ENCODE results near the gene LARP4.
"Not testable (repeated sequence)": the region's sequence is repeated elsewhere in the genome, so short reads cannot be mapped to it uniquely, and the experiment has no call there.

LARP4 gene

GRCh38 chr12:50401500-50402081, 906 bp downstream of the LARP4 start:
- no peak for DNase-seq (ENCODE audit: low read depth in 3 of 3)

DNA sequence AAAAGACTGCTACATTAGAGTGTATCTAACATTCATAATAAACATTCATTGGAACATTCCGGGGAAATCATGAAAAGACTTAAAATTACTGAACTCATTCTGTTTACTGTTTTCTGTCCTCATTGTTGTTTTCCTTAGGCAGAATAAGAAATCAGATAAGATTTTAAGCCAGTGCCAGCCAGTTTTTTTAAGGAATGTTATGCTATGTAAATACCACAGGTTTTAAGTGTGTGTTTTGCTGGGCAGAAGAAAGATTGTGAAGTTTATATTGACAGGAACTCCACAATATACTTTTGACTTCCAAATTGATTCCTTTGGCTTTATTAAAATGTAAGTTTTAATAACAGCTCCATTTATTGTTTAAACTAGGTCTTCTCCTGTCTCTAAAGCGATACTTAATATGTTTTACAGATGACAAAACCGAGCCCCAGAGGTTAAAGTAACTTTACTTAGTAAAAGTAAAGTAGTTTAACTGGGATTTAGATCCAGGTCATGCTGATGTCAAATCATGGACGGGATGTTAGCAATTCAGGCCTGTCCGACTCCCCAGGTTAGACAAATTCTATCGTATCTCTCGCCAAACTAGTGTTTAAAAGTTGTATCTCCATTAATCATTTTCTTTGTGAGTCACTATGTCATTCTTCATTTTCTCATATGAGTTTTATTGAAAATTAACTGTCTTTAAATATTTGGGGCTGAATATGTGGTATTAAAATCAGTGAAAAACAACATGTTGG, 1.7 kb downstream of the LARP4 start:
- no peak for DNase-seq (ENCODE audit: low read depth in 3 of 3)

DNA sequence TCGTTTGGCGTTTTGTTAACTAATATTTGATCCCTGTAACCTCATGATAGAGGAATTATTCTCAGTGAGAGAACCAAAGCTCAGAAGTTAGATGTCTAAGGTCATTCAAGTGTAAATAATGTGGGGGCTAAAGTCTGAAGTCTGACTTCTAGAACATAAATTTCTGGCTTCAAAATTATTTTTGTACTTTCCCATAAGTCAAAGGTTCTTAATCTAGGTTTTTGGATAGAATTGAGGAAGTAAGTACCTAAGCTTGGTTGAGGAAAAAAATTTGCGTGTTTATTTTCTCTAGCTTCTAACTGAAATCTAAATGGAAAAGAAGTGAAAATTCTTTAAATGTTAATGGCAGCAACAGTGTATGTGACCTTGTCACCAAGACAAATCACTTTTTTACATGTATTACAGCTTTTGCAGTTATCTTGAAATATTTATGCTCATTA, 2.3 kb downstream of the LARP4 start:
- no peak for DNase-seq (ENCODE audit: low read depth in 3 of 3)

DNA sequence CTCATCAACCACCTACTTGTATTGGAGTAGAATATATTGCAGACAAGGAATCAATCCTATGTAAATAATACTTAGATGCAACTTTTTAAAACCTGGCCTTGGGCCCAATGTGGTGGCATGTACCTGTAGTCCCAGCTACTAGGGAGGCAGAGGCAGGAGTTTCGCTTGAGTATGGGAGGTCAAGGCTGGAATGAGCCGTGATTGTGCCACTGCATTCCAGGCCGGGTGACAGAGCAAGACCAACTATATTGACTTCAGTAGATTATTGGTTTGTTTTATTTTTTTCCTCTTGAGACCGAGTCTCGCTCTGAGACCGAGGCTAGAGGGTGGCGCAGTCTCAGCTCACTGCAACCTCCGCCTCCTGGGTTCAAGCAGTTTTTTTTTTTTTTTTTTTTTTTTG, 3.6 kb downstream of the LARP4 start:
- no peak for DNase-seq (ENCODE audit: low read depth in 3 of 3)

GRCh38 chr12:50411051-50411660, 10.5 kb downstream of the LARP4 start:
- DNase-seq (ENCODE audit: low read depth in 3 of 3), result no peak

GRCh38 chr12:50415899-50416479, 15.3 kb downstream of the LARP4 start:
- DNase-seq (ENCODE audit: low read depth in 3 of 3), result no peak

GRCh38 chr12:50419112-50419909, 18.6 kb downstream of the LARP4 start:
- DNase-seq (ENCODE audit: low read depth in 3 of 3), result no peak

GRCh38 chr12:50422855-50423254, 22.2 kb downstream of the LARP4 start:
- not testable (repeated sequence) for DNase-seq (ENCODE audit: low read depth in 3 of 3)

DNA sequence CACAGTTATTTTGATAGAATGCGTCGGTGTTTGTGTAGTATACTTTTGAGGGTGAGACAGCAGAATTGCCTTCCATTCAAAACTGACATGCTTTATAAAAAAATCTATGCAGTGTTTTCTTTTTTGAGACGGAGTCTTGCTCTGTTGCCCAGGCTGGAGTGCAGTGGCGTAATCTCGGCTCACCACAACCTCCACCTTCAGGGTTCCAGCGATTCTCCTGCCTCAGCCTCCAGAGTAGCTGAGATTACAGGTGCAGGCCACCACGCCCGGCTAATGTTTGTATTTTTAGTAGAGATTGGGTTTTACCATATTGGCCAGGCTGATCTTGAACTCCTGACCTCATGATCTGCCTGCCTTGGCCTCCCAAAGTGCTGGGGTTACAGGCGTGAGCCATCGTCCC, 22.7 kb downstream of the LARP4 start:
- not testable (repeated sequence) for DNase-seq (ENCODE audit: low read depth in 3 of 3)

DNA sequence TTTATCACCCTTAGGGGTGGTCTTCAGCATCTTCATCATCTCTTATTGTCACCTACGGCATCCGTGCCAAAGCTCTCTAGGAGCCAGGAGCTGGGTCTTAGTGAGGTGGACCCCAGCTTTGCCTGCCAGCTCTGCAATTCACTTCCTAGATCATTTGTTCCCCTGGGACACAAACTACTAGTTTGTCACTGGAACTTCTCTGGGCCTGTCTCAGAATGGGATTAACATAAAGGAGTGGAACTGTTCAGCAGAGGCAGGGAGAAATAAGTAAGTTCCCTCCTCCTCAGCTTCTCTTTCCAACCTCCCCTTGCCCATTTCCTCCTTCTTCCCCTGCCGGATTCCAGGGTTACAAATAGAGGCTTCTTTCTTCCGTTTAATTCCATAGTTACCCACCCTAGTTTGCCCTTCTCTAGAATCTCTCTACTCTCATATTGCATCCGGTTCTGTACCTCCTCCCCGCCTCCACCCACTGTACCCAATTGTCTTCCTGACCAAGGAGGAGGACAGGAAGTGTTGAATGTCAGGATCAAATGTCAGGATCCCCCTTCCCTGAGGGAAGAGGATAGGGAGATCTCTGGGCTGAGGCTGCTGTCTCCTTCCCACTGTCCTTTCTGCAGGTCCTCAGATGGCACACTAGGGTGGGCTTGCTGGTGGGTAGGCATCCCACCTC, 25.0 kb downstream of the LARP4 start:
- DNase-seq (ENCODE audit: low read depth in 3 of 3), result no peak

GRCh38 chr12:50431656-50432055, 31.0 kb downstream of the LARP4 start:
- not testable (repeated sequence) for DNase-seq (ENCODE audit: low read depth in 3 of 3)

GRCh38 chr12:50440288-50440687, 39.6 kb downstream of the LARP4 start:
- no peak for DNase-seq (ENCODE audit: low read depth in 3 of 3)

DNA sequence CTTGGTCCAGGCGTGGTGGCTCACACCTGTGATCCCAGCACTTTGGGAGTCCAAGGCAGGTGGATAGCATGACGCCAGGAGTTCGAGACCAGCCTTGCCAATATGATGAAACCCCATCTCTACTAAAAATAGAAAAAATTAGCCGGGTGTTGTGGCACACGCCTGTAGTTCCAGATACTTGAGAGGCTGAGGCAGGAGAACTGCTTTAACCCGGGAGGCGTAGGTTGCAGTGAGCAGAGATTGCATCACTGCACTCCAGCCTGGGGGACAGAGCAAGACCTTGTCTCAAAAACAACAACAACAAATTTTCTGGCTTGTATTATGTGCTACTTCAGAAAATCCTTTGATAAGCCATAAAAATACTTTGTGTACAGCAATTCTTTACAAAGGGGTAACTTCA, 41.1 kb downstream of the LARP4 start:
- no peak for DNase-seq (ENCODE audit: low read depth in 3 of 3)

- DNase-seq (ENCODE audit: low read depth in 3 of 3), result no peak
These were observed 41.7 kb downstream of the LARP4 start for GRCh38 chr12:50442178-50442908.

- DNase-seq (ENCODE audit: low read depth in 3 of 3), result not testable (repeated sequence)
These were observed 49.0 kb downstream of the LARP4 start for GRCh38 chr12:50449671-50450070.

GRCh38 chr12:50452795-50453194, 52.1 kb downstream of the LARP4 start:
- DNase-seq (ENCODE audit: low read depth in 3 of 3), result no peak

DNA sequence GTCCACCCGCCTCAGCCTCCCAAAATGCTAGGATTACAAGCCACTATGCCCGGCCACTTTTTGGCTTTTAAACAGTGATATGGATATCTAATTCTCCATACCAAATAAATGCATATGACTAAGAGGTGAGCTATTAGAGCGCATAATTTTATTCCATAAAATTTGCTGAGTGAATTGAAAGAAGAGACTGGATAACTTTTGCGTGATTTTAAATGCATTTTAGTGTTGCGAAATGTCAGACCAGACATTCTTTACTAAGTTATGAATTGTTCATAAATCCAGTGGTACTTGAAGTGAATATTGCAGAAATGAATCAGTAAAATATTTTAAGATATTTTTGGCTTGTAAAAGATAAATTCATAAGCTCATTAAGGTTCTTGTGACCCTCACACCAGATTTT, 53.2 kb downstream of the LARP4 start:
- DNase-seq (ENCODE audit: low read depth in 3 of 3), result no peak

GRCh38 chr12:50458606-50459005, 57.9 kb downstream of the LARP4 start:
- DNase-seq (ENCODE audit: low read depth in 3 of 3), result no peak

DNA sequence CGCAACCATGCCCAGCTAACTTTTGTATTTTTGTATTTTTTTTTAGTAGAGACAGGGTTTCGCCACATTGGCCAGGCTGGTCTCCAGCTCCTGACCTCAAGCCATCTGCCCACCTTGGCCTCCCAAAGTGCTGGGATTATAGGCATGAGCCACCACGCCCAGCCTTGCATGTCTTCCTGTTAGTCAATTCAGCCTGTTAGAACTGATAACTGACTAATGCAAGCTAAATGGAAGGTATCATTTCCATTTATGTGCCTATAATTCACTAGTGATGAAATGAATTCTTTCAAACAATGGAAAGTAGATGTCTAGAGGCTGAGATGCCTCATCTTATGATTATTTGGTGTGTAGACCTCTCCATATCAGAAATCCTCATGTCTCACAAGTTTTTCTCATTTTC, 66.8 kb downstream of the LARP4 start:
- no peak for DNase-seq (ENCODE audit: low read depth in 3 of 3)

DNA sequence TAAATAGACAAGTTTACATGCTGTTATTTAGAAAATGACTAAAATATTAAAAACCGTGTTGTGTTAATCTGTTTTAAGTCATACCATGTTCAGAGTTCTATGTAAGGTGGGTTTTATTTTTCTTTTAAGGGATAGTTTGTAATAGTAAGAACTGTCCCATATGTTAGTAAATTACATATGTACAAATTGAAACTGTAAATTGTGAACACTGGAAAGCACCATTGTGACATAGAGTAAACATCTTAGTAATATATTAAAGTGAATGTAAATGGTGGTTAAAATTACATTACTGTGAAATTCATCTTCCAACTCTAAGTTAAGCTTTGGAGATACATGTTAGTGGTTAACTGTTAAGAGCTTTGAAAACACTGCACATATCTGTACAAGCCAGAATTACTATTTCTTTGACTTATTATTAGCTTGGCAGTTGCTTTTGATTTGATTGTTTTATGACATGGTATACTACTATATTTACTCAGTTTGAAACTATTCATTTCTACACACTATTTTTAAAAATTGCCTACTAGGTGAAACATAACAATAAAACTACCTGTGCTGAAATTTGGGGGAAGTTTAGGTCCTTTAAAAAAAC, 76.7 kb downstream of the LARP4 start:
- no peak for DNase-seq (ENCODE audit: low read depth in 3 of 3)
